ENCODE measurements around the gene DEFB113. TPM values are rescaled to one million over a fixed set of nuclear protein-coding genes. Genes with fewer than 3 reads are reported as not detected.

The DEFB113 gene
- total RNA-seq, 2 experiments from 2014 or later: not detected

DNA sequence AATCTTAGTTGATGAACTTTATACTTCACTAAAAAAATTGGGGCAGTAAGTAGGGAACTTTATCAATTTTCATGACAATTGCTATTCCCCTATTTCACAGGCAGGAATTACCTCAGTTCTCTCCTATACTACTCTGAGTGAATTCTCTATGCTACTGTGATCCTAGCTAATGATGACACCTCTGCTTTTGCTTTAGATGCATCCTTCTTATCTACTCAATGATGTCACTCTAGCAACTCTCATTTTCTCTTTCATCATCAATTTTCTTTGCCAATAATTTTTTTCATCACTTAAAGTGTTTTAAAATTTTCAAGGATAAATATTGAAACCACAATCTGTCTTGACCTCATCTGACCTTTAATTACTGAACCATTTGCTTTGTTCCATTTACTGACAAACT lies 13.6 kb downstream of the DEFB113 start:
- no peaks in the 10 kb centered on the region; the same call in 1 of the 2 replicates for H3K9me2 ChIP-seq (ENCODE audit: insufficient read depth, low read length)
- no peaks in the 10 kb centered on the region for H3K79me2 ChIP-seq (ENCODE audit: insufficient read depth, low read depth, low read length)
- no peaks in the 10 kb centered on the region for H3K4me1 ChIP-seq (ENCODE audit: insufficient read depth, low read length, poor library complexity, severe bottlenecking)
- no TSS peak for BruUV-seq (replicated peaks)
- H3K27ac ChIP-seq (ENCODE audit: low read depth, low read length, poor library complexity, severe bottlenecking): no peak overlapping the region
- ChIA-PET POLR2A (no interaction called here), CTCF (ENCODE audit: unreplicated experiment) (no interaction called here)
- no peaks in the 10 kb centered on the region for H4K20me1 ChIP-seq (ENCODE audit: insufficient read depth, low read length)
- H2AFZ ChIP-seq (ENCODE audit: low read length): no peak overlapping the region
- intact Hi-C loops (cut with micrococcal nuclease; ENCODE audit: unreplicated experiment): no loop called here
- no peaks in the 10 kb centered on the region for H3K36me3 ChIP-seq (ENCODE audit: insufficient read depth, low read length)
- DNase-seq (ENCODE audit: low spot score): no peak
- no peak overlapping the region for H3K4me2 ChIP-seq (ENCODE audit: low read length)
- TF ChIP-seq CTCF (conservative IDR thresholded peaks at IDR 0.05; ENCODE audit: low read length) (no peak), EZH2phosphoT487 (IDR thresholded peaks at IDR 0.05; ENCODE audit: borderline replicate concordance, low read depth, low read length) (no peak)
- no peak overlapping the region for H3K4me3 ChIP-seq (ENCODE audit: low read depth, low read length, poor library complexity, severe bottlenecking)
- no peaks in the 10 kb centered on the region for H3K9me3 ChIP-seq (ENCODE audit: low read length)

- TF ChIP-seq CTCF (conservative IDR thresholded peaks at IDR 0.05; ENCODE audit: low read length): no peak
- TF ChIP-seq EZH2phosphoT487 (IDR thresholded peaks at IDR 0.05; ENCODE audit: borderline replicate concordance, low read depth, low read length): no peak
- POLR2A ChIA-PET: no interaction called here
These were observed 17.5 kb downstream of the DEFB113 start for GRCh38 chr6:49951926-49952325.

DNA sequence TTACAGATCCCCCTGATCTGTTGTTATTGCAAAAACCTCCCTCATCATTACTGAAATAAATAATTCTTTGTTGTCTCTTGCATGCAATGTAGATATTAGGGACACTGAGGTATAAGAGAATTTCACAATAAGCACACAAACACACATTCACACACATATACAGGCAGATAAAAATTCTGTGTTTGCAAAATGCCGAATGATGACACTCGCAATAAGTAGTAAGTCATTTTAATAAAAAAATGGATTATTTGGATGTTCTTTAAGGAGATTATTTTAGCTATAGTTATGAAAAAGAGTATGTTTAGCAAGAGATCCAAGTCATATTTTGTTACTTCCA lies 19.0 kb downstream of the DEFB113 start:
- Histone ChIP-seq H3K9me3 (ENCODE audit: low read length) (no peaks in the 10 kb centered on the region), H2AFZ (ENCODE audit: low read length) (no peak overlapping the region), H4K20me1 (ENCODE audit: insufficient read depth, low read length) (no peaks in the 10 kb centered on the region), H3K79me2 (ENCODE audit: insufficient read depth, low read depth, low read length) (no peaks in the 10 kb centered on the region), H3K4me3 (ENCODE audit: low read depth, low read length, poor library complexity, severe bottlenecking) (no peak overlapping the region), H3K27ac (ENCODE audit: low read depth, low read length, poor library complexity, severe bottlenecking) (no peak overlapping the region), H3K9me2 (ENCODE audit: insufficient read depth, low read length) (no peaks in the 10 kb centered on the region), H3K4me2 (ENCODE audit: low read length) (no peak overlapping the region), H3K4me1 (ENCODE audit: insufficient read depth, low read length, poor library complexity, severe bottlenecking) (no peaks in the 10 kb centered on the region), H3K36me3 (ENCODE audit: insufficient read depth, low read length) (no peaks in the 10 kb centered on the region)
- ChIA-PET POLR2A (interaction anchor here (1.2 kb wide), 1 partner anchor 9 kb away, joined by 3 read pairs; no protein-coding TSS in a partner anchor), CTCF (ENCODE audit: unreplicated experiment) (no interaction called here)
- TF ChIP-seq EZH2phosphoT487 (IDR thresholded peaks at IDR 0.05; ENCODE audit: borderline replicate concordance, low read depth, low read length) (no peak), CTCF (conservative IDR thresholded peaks at IDR 0.05; ENCODE audit: low read length) (no peak)
- intact Hi-C loops (cut with micrococcal nuclease; ENCODE audit: unreplicated experiment): no loop called here
- no TSS peak for BruUV-seq (replicated peaks)
- no peak for DNase-seq (ENCODE audit: low spot score)

More at GRCh38 chr6:49951926-49952325, 17.5 kb downstream of the DEFB113 start:
- Histone ChIP-seq H3K9me3 (ENCODE audit: low read length) (no peaks in the 10 kb centered on the region), H3K79me2 (ENCODE audit: insufficient read depth, low read depth, low read length) (no peaks in the 10 kb centered on the region), H3K27ac (ENCODE audit: low read depth, low read length, poor library complexity, severe bottlenecking) (no peak overlapping the region), H3K9me2 (ENCODE audit: insufficient read depth, low read length) (no peaks in the 10 kb centered on the region), H3K36me3 (ENCODE audit: insufficient read depth, low read length) (no peaks in the 10 kb centered on the region), H3K4me1 (ENCODE audit: insufficient read depth, low read length, poor library complexity, severe bottlenecking) (no peaks in the 10 kb centered on the region), H2AFZ (ENCODE audit: low read length) (no peak overlapping the region), H3K4me3 (ENCODE audit: low read depth, low read length, poor library complexity, severe bottlenecking) (no peak overlapping the region), H4K20me1 (ENCODE audit: insufficient read depth, low read length) (no peaks in the 10 kb centered on the region), H3K4me2 (ENCODE audit: low read length) (no peak overlapping the region)
- intact Hi-C loops (cut with micrococcal nuclease; ENCODE audit: unreplicated experiment): no loop called here
- no TSS peak for BruUV-seq (replicated peaks)
- DNase-seq (ENCODE audit: low spot score): no peak
- CTCF ChIA-PET (ENCODE audit: unreplicated experiment): no interaction called here

Measured in OCI-LY7 (cell line).